ENCODE measurements around the gene RPS2.

RPS2 gene

GRCh38 chr16:1918351-1919326 lies 46.0 kb downstream of the RPS2 start, which contains the start of gene HS3ST6:
TSS of gene HS3ST6 (minus strand) at chr16:1918415. CDS start at chr16:1918323, 92 bp downstream.
- DNase-seq (ENCODE audit: low read depth): no peak

GRCh38 chr16:1917665-1918350 lies 46.8 kb downstream of the RPS2 start:
- DNase-seq (ENCODE audit: low read depth): no peak

GRCh38 chr16:1917056-1917664 lies 47.5 kb downstream of the RPS2 start:
- DNase-seq (ENCODE audit: low read depth): no peak

GRCh38 chr16:1916640-1916990 lies 48.0 kb downstream of the RPS2 start:
- DNase-seq (ENCODE audit: low read depth): no peak

- no peak for DNase-seq (ENCODE audit: low read depth)
Measured at GRCh38 chr16:1915732-1916639, 48.6 kb downstream of the RPS2 start.

GRCh38 chr16:1914988-1915387 lies 49.6 kb downstream of the RPS2 start:
- no peak for DNase-seq (ENCODE audit: low read depth)

GRCh38 chr16:1914084-1914608 lies 50.5 kb downstream of the RPS2 start:
- no peak for DNase-seq (ENCODE audit: low read depth)

GRCh38 chr16:1913327-1914083 lies 51.1 kb downstream of the RPS2 start:
- DNase-seq (ENCODE audit: low read depth): no peak

GRCh38 chr16:1912215-1912543 lies 52.4 kb downstream of the RPS2 start:
- no peak for DNase-seq (ENCODE audit: low read depth)
